GM21528 (cell line): ENCODE measurements around the gene SEMA4G.
A peak's percentile ranks its signal among the peaks of the same experiment; 100 is the strongest.
"Not testable (repeated sequence)": the region's sequence is repeated elsewhere in the genome, so short reads cannot be mapped to it uniquely, and the experiment has no call there.

Experiments
- ATAC-seq: cut with Tn5 transposase; IDR thresholded peaks from one replicate; pipeline ENCODE4 v1.9.1; 2021; ENCODE audit warnings: mild to moderate bottlenecking, moderate library complexity; ENCODE audit not compliant: unreplicated experiment, low FRiP score

SEMA4G gene

GRCh38 chr10:100970914-100971811 lies 1.9 kb downstream of the SEMA4G start:
- ATAC-seq, result no peak

DNA sequence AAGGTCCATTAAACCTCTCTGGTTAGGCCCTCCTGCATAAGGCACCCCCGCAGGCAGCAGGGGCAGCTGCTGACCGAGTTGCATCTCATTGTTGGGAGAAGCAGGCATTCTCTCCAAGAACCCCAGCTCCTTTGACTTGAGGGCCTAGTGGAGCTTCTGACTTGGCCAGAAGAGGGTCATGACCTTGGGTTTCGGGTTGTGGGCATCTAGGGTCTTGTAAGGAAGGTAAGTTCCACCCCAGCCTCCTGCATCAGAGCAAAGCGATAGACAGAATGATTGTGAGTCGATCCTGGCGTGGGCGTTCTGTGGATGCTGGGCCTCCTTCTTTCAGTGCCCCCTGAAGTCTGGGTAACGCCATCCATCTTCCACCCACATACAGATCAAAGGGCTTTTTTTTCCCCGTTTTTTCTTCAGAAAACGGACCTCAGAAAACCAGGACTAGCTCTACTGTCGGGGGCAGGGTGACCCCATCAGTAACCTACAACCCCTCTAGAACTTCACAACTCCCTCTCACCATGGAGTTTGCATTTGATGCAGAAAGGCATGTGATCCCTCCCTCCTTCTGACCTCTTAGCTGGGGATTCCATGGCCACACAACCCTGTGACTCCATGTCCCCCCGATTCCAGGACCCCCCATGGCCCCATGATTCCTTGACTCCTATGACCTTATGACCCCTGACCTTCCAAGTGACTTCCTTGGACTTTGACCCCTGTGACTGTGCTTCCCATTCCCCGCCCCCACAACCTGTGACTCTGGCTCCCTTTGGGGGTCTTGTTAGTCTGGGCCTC lies 3.0 kb downstream of the SEMA4G start:
- no peak for ATAC-seq

DNA sequence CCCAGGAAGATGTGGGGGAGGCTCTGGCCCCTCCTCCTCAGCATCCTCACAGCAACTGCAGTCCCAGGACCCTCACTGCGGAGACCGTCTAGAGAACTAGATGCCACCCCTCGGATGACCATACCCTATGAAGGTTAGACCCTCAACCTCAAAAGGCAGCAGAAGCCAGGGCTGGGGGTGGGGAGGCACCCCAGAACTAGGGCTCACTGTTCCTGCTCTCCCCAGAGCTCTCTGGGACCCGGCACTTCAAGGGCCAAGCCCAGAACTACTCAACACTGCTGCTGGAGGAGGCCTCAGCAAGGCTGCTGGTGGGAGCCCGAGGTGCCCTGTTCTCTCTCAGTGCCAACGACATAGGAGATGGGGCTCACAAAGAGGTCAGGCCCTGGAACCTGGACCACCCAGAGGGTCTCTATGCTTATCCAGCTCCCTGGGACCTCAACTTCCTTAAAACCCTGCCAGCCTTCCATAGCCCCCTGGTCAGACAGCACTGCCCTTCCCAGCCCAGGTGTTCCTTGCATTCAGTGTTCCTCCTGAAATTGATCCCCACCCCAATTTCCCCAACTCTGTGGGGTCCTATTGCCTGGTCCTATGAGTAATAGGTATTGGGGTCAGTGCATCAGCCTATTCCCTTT lies 3.7 kb downstream of the SEMA4G start:
- ATAC-seq, result no peak

DNA sequence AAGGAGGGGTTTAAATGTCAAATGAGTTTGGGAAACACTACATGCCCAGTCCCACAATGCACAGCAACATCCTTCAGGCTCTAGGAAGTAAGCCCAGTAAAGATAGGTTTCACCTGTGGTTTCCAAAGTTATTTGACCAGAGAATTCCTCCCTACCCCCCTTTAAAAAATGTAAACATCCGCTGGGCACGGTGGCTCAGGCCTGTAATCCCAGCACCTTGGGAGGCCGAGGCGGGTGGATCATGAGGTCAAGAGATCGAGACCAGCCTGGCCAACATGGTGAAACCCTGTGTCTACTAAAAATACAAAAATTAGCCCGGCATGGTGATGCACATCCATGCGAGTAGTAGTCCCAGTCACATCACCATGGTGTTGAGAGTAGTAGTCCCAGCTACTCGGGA lies 6.1 kb downstream of the SEMA4G start:
- not testable (repeated sequence) for ATAC-seq

DNA sequence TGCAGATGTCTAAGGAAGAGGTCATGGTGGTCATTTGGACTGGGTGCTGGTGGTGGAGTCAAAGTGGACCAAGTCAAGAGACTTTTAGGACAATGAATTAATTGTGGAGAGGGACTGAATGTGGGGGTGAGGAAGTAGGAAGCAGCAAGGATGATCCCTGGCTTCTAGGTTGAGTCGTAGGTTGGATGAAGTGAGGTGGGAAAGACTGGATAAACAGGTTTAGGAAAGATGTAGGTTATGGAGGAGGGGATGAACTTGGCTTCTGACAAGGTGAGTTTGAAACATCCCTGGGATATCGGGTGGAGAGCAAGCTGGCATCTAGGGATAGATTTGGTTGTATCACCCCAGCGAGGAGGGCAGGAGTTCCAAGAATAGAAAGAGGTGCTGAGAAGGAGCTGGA lies 7.6 kb downstream of the SEMA4G start:
- no peak for ATAC-seq

DNA sequence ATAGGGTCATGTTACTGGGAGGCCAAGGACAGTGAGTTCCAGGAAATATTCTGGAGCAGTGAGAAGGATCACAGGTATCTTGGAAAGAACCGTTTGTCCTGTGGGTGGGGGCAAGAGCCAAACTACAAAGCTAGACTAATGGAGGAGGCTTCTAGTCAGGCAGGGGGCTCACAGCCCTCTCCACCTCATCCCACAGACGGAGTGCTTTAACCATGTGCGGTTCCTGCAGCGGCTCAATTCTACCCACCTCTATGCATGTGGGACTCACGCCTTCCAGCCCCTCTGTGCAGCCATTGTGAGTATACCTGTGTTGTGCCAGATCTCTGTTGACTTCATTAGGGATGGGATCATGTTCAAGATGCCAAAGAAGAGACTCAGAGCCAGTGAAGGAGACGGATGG lies 8.1 kb downstream of the SEMA4G start:
- ATAC-seq, result no peak

DNA sequence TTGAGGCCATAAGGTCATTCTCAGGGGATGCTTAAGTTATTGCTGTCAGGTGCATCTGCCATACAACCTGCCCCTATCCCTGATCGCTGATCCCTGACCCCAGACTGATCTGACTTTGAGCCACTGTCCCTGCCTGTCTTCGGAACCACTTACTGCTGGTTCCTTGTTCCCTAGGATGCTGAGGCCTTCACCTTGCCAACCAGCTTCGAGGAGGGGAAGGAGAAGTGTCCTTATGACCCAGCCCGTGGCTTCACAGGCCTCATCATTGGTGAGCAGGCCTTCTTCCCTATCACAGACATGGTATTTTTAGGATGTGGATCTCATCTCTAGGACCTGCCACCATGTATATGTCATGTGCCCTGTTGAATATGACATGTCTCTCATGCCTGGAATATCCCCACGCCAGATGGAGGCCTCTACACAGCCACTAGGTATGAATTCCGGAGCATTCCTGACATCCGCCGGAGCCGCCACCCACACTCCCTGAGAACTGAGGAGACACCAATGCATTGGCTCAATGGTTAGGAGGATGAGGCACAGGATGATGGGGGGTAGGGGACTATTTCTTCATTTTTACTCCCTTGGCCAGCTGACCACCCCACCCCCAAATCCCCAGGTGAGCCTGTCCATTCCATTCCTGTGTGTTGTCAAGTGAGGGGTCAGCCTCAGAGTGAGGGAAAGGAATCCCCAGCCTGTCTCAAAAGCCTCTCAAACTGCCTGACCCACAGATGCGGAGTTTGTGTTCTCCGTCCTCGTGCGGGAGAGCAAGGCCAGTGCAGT lies 9.0 kb downstream of the SEMA4G start:
- no peak for ATAC-seq

- ATAC-seq, result no peak
Observed at GRCh38 chr10:100978901-100979195, 9.5 kb downstream of the SEMA4G start.

DNA sequence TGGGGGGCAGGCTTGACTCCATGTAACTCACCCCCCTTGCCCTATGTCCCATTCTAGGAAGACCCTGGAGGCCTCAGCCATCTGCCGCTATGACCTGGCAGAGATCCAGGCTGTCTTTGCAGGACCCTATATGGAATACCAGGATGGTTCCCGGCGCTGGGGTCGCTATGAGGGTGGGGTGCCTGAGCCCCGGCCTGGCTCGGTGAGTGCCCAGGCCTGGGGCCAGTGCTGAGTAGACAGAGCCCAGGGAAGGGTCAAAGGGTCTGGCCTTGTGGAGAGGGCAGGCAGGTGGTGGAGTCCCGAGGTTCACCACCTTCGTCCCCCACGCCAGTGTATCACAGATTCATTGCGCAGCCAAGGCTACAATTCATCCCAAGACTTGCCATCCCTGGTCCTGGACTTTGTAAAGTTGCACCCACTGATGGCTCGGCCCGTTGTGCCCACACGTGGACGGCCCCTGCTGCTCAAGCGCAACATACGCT lies 10.5 kb downstream of the SEMA4G start:
- no peak for ATAC-seq

GRCh38 chr10:100980311-100980710 lies 11.0 kb downstream of the SEMA4G start:
- no peak for ATAC-seq

GRCh38 chr10:100980711-100981110 lies 11.4 kb downstream of the SEMA4G start:
- ATAC-seq, result no peak

DNA sequence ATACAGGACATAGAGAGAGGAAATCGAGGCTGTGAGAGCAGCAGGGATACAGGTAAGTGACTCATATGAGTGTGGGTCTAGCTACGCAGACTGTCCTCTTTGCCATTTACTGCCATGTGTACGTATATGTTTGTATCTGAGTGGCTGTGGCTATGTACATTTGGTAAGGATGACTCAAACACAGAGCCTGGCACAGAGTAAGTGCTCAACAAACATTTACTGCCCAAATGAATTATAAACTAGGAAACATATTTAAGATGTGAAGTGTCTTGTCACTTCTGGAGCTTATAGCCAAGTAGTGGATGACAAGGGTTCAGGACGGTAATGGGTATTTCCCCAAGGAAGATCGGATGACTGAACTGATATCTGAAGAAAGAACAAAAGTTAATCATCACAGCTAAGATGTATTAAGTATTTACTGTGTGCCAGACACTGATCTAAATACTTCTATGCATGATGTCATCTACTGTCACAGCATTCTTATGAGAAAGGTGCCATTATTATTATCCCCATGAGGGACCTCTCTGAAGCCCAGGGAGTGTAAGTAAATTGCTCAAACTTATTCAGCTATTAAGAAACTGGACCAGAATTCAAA lies 12.0 kb downstream of the SEMA4G start:
- no peak for ATAC-seq

GRCh38 chr10:100982916-100983830 lies 13.9 kb downstream of the SEMA4G start:
- no peak for ATAC-seq

DNA sequence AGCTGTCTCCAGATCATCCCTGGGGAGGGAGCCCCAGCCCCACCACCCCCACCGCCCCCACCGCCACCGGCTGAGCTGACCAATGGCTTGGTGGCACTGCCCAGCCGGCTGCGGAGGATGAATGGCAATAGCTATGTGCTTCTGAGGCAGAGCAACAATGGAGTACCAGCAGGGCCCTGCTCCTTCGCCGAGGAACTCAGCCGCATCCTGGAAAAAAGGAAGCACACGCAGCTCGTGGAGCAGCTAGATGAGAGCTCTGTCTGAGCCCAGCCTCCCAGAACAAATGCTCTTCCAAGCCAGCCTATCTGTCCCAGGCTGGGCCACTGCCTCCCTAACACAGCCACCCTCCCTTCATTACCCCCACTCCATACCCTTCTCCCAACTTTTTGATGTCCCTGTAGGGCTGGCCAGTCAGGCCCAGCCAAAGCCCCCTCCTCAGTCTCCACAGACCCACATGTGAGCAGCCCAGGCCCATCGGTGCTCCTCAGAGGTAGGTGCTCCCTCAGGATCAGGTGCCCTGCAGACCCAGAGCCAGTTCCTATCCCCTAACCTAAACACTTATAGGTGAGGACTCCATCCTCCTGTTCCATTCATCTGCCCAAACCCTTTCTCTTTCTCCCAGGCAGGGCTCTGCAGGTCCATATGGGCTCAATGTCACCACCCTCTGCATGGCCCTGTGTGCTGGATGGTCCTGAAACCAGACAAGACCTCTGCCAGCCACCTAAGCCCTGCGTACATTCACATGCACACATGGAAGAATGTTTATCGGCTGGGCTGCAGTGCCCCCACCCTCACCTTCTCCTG lies 14.8 kb downstream of the SEMA4G start:
- no peak for ATAC-seq

DNA sequence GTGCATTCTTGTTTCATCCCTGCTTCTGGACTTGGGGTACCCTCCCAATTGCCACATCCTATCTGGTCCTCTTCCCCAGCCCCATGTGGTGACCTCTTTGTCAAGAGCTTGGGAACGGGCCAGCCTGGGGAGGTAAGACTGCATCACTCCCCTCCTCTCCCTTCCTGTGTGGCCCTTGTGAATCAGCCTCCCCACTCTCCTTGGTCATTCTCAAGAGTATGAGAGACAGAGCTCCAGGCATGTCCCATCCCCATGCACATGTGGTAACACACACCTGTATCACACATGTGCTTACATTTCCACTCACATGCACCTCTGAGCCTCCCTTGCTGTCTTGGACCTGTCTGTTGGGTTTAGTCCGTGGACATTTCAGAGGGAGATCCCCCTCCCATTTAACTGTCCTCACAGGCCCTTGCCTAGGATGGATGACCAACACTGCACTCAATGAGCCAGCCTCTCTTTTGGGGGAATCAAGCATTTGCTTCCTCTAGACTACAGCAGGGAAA lies 15.4 kb downstream of the SEMA4G start:
- ATAC-seq, result no peak

GRCh38 chr10:100985336-100985735 lies 16.0 kb downstream of the SEMA4G start:
- no peak for ATAC-seq

DNA sequence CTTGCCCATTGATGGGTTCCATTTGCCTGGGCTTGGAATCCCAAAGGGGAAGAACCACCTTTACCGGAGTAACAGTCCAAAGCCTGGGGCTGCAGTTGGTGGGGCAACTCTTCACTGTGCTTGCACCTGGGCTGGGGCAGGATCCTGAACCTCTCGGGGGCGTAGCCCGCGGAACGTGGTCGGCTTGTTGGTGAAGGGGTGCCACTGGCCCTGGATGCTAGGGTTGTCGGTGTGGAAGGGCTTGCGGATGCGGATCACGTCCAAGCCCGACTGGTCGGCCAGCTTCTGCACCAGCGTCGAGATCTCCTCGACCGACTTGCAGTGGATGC lies 17.3 kb downstream of the SEMA4G start:
- ATAC-seq, result peak; percentile 7

- ATAC-seq, result peak; percentile 85
Observed at GRCh38 chr10:100986952-100987684, 17.8 kb downstream of the SEMA4G start, which contains the start of the genes MRPL43 and TWNK. Gene MRPL43 (minus strand): TSS chr10:100987497. CDS start chr10:100987443, 54 bp downstream. Gene TWNK (plus strand): TSS chr10:100987543. CDS start chr10:100988211, 668 bp downstream.
